GM23338 (cell line): ENCODE measurements around the gene EFCAB6. TPM values are rescaled to one million over a fixed set of nuclear protein-coding genes. Genes with fewer than 3 reads are reported as not detected.

Source experiments
- ATAC-seq: fragments of 200-7000 bp; cut with Tn5 transposase; 3 replicates; pipeline ENCODE4 v1.9.1; 2020
- DNase-seq: peaks from one replicate; pipeline ENCODE4 v3.0.0-alpha.2; 2015; ENCODE audit warnings: low spot score
- H2AFZ ChIP-seq: fragments of 200-600 bp; sonication (generic); 2 replicates; pipeline ENCODE4 v1.8.0; 2016; ENCODE audit warnings: antibody characterized with exemption, mild to moderate bottlenecking, moderate library complexity
- H3F3A ChIP-seq: fragments of 200-600 bp; sonication (generic); replicated peaks from 2 replicates; pipeline ENCODE4 v1.8.0; 2017; ENCODE audit warnings: antibody characterized with exemption, mixed run types, low read depth
- H3K27ac ChIP-seq: fragments of 200-600 bp; sonication (generic); 2 replicates; pipeline ENCODE4 v1.6.1; 2016; ENCODE audit warnings: low read depth
- H3K27me3 ChIP-seq: fragments of 200-600 bp; sonication (generic); 2 replicates; pipeline ENCODE4 v1.8.0; 2016; ENCODE audit warnings: mild to moderate bottlenecking, mixed run types, moderate library complexity; ENCODE audit not compliant: insufficient read depth
- H3K36me3 ChIP-seq: fragments of 200-600 bp; sonication (generic); 2 replicates; pipeline ENCODE4 v1.8.0; 2016; ENCODE audit warnings: mild to moderate bottlenecking; ENCODE audit not compliant: insufficient read depth
- H3K4me1 ChIP-seq: fragments of 200-600 bp; sonication (generic); 2 replicates; pipeline ENCODE4 v1.8.0; 2016; ENCODE audit warnings: mild to moderate bottlenecking, moderate library complexity; ENCODE audit not compliant: insufficient read depth
- H3K4me2 ChIP-seq: fragments of 200-600 bp; sonication (generic); 2 replicates; pipeline ENCODE4 v1.7.1; 2017; ENCODE audit warnings: mixed run types
- H3K4me3 ChIP-seq: fragments of 200-600 bp; sonication (generic); 2 replicates; pipeline ENCODE4 v1.6.1; 2016; ENCODE audit warnings: mixed run types
- H3K79me2 ChIP-seq: fragments of 200-600 bp; sonication (generic); replicated peaks from 2 replicates; pipeline ENCODE4 v1.8.0; 2017; ENCODE audit warnings: mild to moderate bottlenecking; ENCODE audit not compliant: insufficient read depth
- H3K9me2 ChIP-seq: fragments of 200-600 bp; sonication (generic); 2 replicates; pipeline ENCODE4 v1.8.0; 2017; ENCODE audit not compliant: insufficient read depth
- H4K20me1 ChIP-seq: fragments of 200-600 bp; sonication (generic); replicated peaks from 2 replicates; pipeline ENCODE4 v1.8.0; 2017; ENCODE audit warnings: mild to moderate bottlenecking; ENCODE audit not compliant: insufficient read depth
- H3K27ac Mint-ChIP-seq: 2 replicates; pipeline ENCODE4 v1.8.0; 2020; ENCODE audit warnings: inconsistent platforms, mild to moderate bottlenecking, moderate library complexity, mixed read lengths
- H3K27me3 Mint-ChIP-seq: 3 replicates; pipeline ENCODE4 v1.8.0; 2022; ENCODE audit warnings: low read depth, mild to moderate bottlenecking, moderate library complexity, mixed read lengths, inconsistent platforms; ENCODE audit not compliant: insufficient read depth, poor library complexity
- H3K36me3 Mint-ChIP-seq: 3 replicates; pipeline ENCODE4 v1.8.0; 2021; ENCODE audit warnings: low read depth, mild to moderate bottlenecking, inconsistent platforms, moderate library complexity, mixed read lengths
- H3K4me1 Mint-ChIP-seq: 3 replicates; pipeline ENCODE4 v1.8.0; 2020; ENCODE audit warnings: mild to moderate bottlenecking, inconsistent platforms, mixed read lengths
- H3K4me3 Mint-ChIP-seq: 3 replicates; pipeline ENCODE4 v1.8.0; 2021; ENCODE audit warnings: moderate library complexity, mild to moderate bottlenecking, inconsistent platforms, mixed read lengths
- H3K9me3 Mint-ChIP-seq: 3 replicates; pipeline ENCODE4 v1.8.0; 2020; ENCODE audit warnings: moderate library complexity, mild to moderate bottlenecking, inconsistent platforms, mixed read lengths
- CREB1 ChIP-seq: fragments of 250-450 bp; sonication (Bioruptor Pico); IDR thresholded peaks from 2 replicates; pipeline ENCODE4 v1.5.0; 2020; ENCODE audit warnings: low read depth, mild to moderate bottlenecking, moderate library complexity
- CTCF ChIP-seq, 2 experiments: fragments of 200-600 bp in 1 of 2; sonication (generic) in 1 of 2; conservative IDR thresholded peaks; 2 replicates each; pipeline versions ENCODE4 v1.5.1 to v1.6.1; 2016 to 2017; ENCODE audit warnings: antibody characterized with exemption in 2 of 2, low read depth in 2 of 2, mild to moderate bottlenecking in 2 of 2, moderate library complexity in 1 of 2
- EZH2 ChIP-seq: fragments of 200-600 bp; sonication (generic); IDR thresholded peaks from one replicate; pipeline ENCODE4 v1.8.0; 2017; ENCODE audit warnings: antibody characterized with exemption, mild to moderate bottlenecking, low read depth; ENCODE audit not compliant: unreplicated experiment
- EZH2phosphoT487 ChIP-seq: fragments of 200-600 bp; sonication (generic); IDR thresholded peaks from one replicate; pipeline ENCODE4 v1.8.1; 2018; ENCODE audit warnings: antibody characterized with exemption; ENCODE audit not compliant: unreplicated experiment
- JUNB ChIP-seq: IDR thresholded peaks from one replicate; pipeline ENCODE4 v1.6.1; 2016; ENCODE audit warnings: antibody characterized with exemption; ENCODE audit not compliant: unreplicated experiment
- NANOG ChIP-seq: IDR thresholded peaks from 2 replicates; pipeline ENCODE4 v1.6.1; 2016; ENCODE audit warnings: antibody characterized with exemption, borderline replicate concordance
- POLR2AphosphoS5 ChIP-seq: IDR thresholded peaks from 2 replicates; pipeline ENCODE4 v1.6.1; 2016; ENCODE audit warnings: antibody characterized with exemption, low read depth
- REST ChIP-seq: IDR thresholded peaks from one replicate; pipeline ENCODE4 v1.6.1; 2018; ENCODE audit warnings: antibody characterized with exemption; ENCODE audit not compliant: unreplicated experiment
- STAT1 ChIP-seq: IDR thresholded peaks from one replicate; pipeline ENCODE4 v1.6.1; 2016; ENCODE audit warnings: antibody characterized with exemption; ENCODE audit not compliant: unreplicated experiment
- ZNF114 ChIP-seq: fragments of 250-450 bp; sonication (Bioruptor Pico); IDR thresholded peaks from 2 replicates; pipeline ENCODE4 v1.5.0; 2020; ENCODE audit warnings: mild to moderate bottlenecking, moderate library complexity
- ZNF331 ChIP-seq: fragments of 250-450 bp; sonication (Bioruptor Pico); IDR thresholded peaks from 2 replicates; pipeline ENCODE4 v1.5.0; 2020; ENCODE audit warnings: low read depth, mild to moderate bottlenecking, moderate library complexity
- polyA plus RNA-seq: library from polyadenylated mRNA; unstranded; fragments of >200 nt; fragmentation: Nextera tagmentation; extraction: Ambion mirVana; gene quantifications from 2 replicates; pipeline ENCODE4 v1.2.1, GENCODE V29; 2016
- total RNA-seq: library from RNA; depleted of rRNA; stranded (reverse); fragments of >200 nt; shearing (Covaris generic); gene quantifications from 2 replicates; pipeline ENCODE4 v1.2.3, GENCODE V29; 2014
- TF ChIP-seq, protein P1 (sequence below): IDR thresholded peaks from 2 replicates; pipeline ENCODE4 v1.6.1; 2016; ENCODE audit warnings: antibody characterized with exemption

The EFCAB6 gene
- total and polyA plus RNA-seq, 2 experiments from 2014 or later = 1.1 to 1.8 TPM

GRCh38 chr22:43533156-43533530 lies 279.0 kb downstream of the EFCAB6 start (continued):
- no peak for TF ChIP-seq CTCF (conservative IDR thresholded peaks at IDR 0.05; ENCODE audit: low read depth in 2 of 2)
- TF ChIP-seq ZNF331 = no peak
- no peak for TF ChIP-seq NANOG
- no peak for TF ChIP-seq CREB1 (CRISPR knock-in tag)
- no peak for TF ChIP-seq ZNF114 (CRISPR knock-in tag)
- TF ChIP-seq STAT1 = no peak
- no peak for TF ChIP-seq POLR2AphosphoS5
- TF ChIP-seq EZH2phosphoT487 = no peak

DNA sequence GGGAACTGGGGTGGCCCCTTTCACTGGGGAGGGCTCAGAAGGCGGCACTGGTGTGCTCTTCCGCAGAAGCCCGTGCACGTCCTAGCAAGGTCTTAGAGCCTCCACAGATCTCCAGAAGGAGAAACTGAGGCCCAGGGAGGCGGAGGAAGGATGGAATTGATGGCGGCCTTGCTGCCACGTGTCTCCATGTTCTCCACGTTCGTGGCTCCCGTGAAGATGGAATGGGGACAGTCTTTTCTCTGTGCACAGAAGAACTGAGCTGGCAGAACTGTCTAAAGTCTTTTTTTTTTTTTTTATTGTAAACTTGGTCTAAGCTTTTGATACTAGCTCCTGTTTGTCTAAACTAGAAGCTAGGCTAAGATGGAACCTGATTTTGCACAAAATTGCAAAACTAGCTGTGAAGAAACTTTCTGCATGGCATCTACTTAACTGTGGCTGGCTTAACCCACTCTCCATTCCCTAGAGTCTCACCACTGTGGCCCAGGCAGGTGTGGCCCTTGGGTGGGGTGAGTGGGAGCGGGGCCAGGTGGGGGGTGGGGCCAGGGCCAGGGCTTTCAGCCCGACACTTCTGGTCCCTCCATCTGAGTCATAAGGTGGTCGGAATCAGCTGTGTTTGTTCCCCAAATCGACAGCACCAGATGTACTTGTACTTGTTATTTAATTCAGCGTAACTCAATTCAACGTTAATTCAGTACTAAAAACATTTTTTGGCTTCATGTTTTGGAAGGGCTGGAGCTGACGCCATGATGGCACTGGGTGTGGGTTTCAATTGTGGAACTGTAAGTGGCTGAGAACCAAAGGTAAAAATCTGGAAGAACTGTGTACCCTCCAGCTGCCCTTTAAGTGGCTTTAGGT lies 279.6 kb downstream of the EFCAB6 start:
- Histone ChIP-seq H3F3A (no peaks in the 10 kb centered on the region), H3K4me3 (no peak overlapping the region), H3K4me2 (no peak overlapping the region), H3K27ac (no peak overlapping the region), H3K27me3 (no peaks in the 10 kb centered on the region), H4K20me1 (no peaks in the 10 kb centered on the region), H2AFZ (no peak overlapping the region), H3K79me2 (no peaks in the 10 kb centered on the region), H3K36me3 (no peaks in the 10 kb centered on the region), H3K9me2 (peaks cover 5% of the 10 kb centered on the region; the same call in 1 of the 2 replicates), H3K4me1 (no peaks in the 10 kb centered on the region)
- Mint-ChIP-seq H3K4me3 (no peak overlapping the region), H3K27me3 (peaks cover 6% of the 10 kb centered on the region), H3K9me3 (peaks cover 17% of the 10 kb centered on the region; the same call in 2 of the 3 replicates), H3K4me1 (peaks cover 6% of the 10 kb centered on the region), H3K27ac (no peak overlapping the region), H3K36me3 (peaks cover 15% of the 10 kb centered on the region; the same call in 2 of the 3 replicates)
- ATAC-seq (no peak), DNase-seq (no peak)
- no peak for TF ChIP-seq STAT1
- TF ChIP-seq EZH2 = no peak
- TF ChIP-seq NANOG = no peak
- no peak for TF ChIP-seq ZNF114 (CRISPR knock-in tag)
- TF ChIP-seq CREB1 (CRISPR knock-in tag) = no peak
- no peak for TF ChIP-seq REST
- no peak for TF ChIP-seq POLR2AphosphoS5
- no peak for TF ChIP-seq EZH2phosphoT487
- no peak for TF ChIP-seq CTCF (conservative IDR thresholded peaks at IDR 0.05; ENCODE audit: low read depth in 2 of 2)
- no peak for TF ChIP-seq JUNB
- TF ChIP-seq, protein P1, sequence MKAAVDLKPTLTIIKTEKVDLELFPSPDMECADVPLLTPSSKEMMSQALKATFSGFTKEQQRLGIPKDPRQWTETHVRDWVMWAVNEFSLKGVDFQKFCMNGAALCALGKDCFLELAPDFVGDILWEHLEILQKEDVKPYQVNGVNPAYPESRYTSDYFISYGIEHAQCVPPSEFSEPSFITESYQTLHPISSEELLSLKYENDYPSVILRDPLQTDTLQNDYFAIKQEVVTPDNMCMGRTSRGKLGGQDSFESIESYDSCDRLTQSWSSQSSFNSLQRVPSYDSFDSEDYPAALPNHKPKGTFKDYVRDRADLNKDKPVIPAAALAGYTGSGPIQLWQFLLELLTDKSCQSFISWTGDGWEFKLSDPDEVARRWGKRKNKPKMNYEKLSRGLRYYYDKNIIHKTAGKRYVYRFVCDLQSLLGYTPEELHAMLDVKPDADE = no peak
- TF ChIP-seq ZNF331 = no peak
